NCI-H2029 treated with DMSO at 0.1 percent for 48 hours (cell line): ENCODE data around the gene SKAP2.
"Not testable (repeated sequence)": the region's sequence is repeated elsewhere in the genome, so short reads cannot be mapped to it uniquely, and the experiment has no call there.

Source experiments
- DNase-seq: peaks from one replicate; lab custom pipeline; 2025; lab: John Stamatoyannopoulos, UW

Gene SKAP2

GRCh38 chr7:26857506-26858240, 6.7 kb downstream of the SKAP2 start:
- no peak for DNase-seq

GRCh38 chr7:26857170-26857505, 7.3 kb downstream of the SKAP2 start:
- DNase-seq: no peak

GRCh38 chr7:26856176-26856985, 8.0 kb downstream of the SKAP2 start:
- DNase-seq: no peak

- no peak for DNase-seq
These were observed 9.2 kb downstream of the SKAP2 start for GRCh38 chr7:26854876-26855855.

- DNase-seq: no peak
These were observed 10.5 kb downstream of the SKAP2 start for GRCh38 chr7:26853788-26854393.

GRCh38 chr7:26850193-26850651, 14.2 kb downstream of the SKAP2 start:
- no peak for DNase-seq

- DNase-seq: no peak
These were observed 20.7 kb downstream of the SKAP2 start for GRCh38 chr7:26843705-26844104.

- DNase-seq: no peak
These were observed 21.5 kb downstream of the SKAP2 start for GRCh38 chr7:26842897-26843296.

- DNase-seq: no peak
These were observed 23.2 kb downstream of the SKAP2 start for GRCh38 chr7:26841003-26841739.

- DNase-seq: not testable (repeated sequence)
These were observed 27.6 kb downstream of the SKAP2 start for GRCh38 chr7:26836793-26837192.

- DNase-seq: no peak
These were observed 49.0 kb downstream of the SKAP2 start for GRCh38 chr7:26815426-26815825.

- no peak for DNase-seq
These were observed 51.0 kb downstream of the SKAP2 start for GRCh38 chr7:26813432-26813831.

GRCh38 chr7:26794541-26794940, 69.8 kb downstream of the SKAP2 start:
- no peak for DNase-seq

GRCh38 chr7:26792576-26792975, 71.8 kb downstream of the SKAP2 start:
- no peak for DNase-seq

- DNase-seq: no peak
These were observed 72.4 kb downstream of the SKAP2 start for GRCh38 chr7:26792006-26792405.

GRCh38 chr7:26789481-26790184, 74.8 kb downstream of the SKAP2 start:
- no peak for DNase-seq

- no peak for DNase-seq
These were observed 76.7 kb downstream of the SKAP2 start for GRCh38 chr7:26787701-26788100.

GRCh38 chr7:26784118-26784517, 80.3 kb downstream of the SKAP2 start:
- no peak for DNase-seq

GRCh38 chr7:26782501-26782900, 81.9 kb downstream of the SKAP2 start:
- no peak for DNase-seq

- DNase-seq: no peak
These were observed 84.3 kb downstream of the SKAP2 start for GRCh38 chr7:26779978-26780595.
